ENCODE results near the gene HERPUD1. TPM values are rescaled to one million over a fixed set of nuclear protein-coding genes. Genes with fewer than 3 reads are reported as not detected.

HERPUD1 gene
- total RNA-seq, 1 experiment from 2014 or later = 28.9 TPM

GRCh38 chr16:56910654-56911539 is 21.0 kb upstream of the HERPUD1 start:
- no peak overlapping the region for H3T11ph ChIP-seq (ENCODE audit: low read length)
- H3K9ac ChIP-seq (ENCODE audit: extremely low read depth, insufficient read length, low read length) = no peak overlapping the region
- no peak overlapping the region for H4K8ac ChIP-seq (replicated peaks; ENCODE audit: insufficient read length, low read depth, low read length)
- H4K5ac ChIP-seq (ENCODE audit: insufficient read length, low read depth, low read length) = no peak overlapping the region
- Mint-ChIP-seq H3K4me1 (peaks cover 37 to 41% of the 10 kb centered on the region in 2 experiments), H3K27me3 (ENCODE audit: low read depth) (peaks cover 6% of the 10 kb centered on the region), H3K36me3 (ENCODE audit: insufficient read depth in 1 of 3, low read depth in 3 of 3) (peaks cover 0 to 3% (median 0%) of the 10 kb centered on the region in 3 experiments; a peak in 1 of 7 replicates), H3K27ac (no peak overlapping the region), H3K9me3 (peaks cover 3 to 7% of the 10 kb centered on the region in 2 experiments; a peak in 3 of 5 replicates), H3K4me3 (no peak overlapping the region)
- no peak overlapping the region for H3K23ac ChIP-seq (ENCODE audit: insufficient read length, low read depth, low read length)
- DNase-seq = no peak
- H2BK20ac ChIP-seq (ENCODE audit: low read depth, low read length, poor library complexity, severe bottlenecking) = no peak overlapping the region
- no peak overlapping the region for H3K4ac ChIP-seq (ENCODE audit: low read depth, low read length)
- no peak overlapping the region for H3K56ac ChIP-seq (ENCODE audit: insufficient read length, low read depth, low read length)
- WGBS (ENCODE audit: extremely low coverage, insufficient read length, low lambda C conversion rate) = no CpG with 5 or more reads among the region's 12 CpGs
- no peak overlapping the region for H3K18ac ChIP-seq (ENCODE audit: insufficient read length, low read depth, low read length)
- no peaks in the 10 kb centered on the region for H3K79me1 ChIP-seq (ENCODE audit: insufficient read depth, low read depth, low read length, poor library complexity, severe bottlenecking)
- H2BK120ac ChIP-seq (ENCODE audit: low read depth, low read length, poor library complexity, severe bottlenecking) = no peak overlapping the region
- H2AK5ac ChIP-seq (ENCODE audit: insufficient read length, low read length) = no peak overlapping the region
- no peak overlapping the region for H4K91ac ChIP-seq (ENCODE audit: insufficient read length, low read depth, low read length)
- H2BK12ac ChIP-seq (ENCODE audit: insufficient read length, low read depth, low read length) = no peak overlapping the region
- no peaks in the 10 kb centered on the region for H3K9me3 ChIP-seq (ENCODE audit: control insufficient read depth, low read depth, low read length)
- peaks cover 5% of the 10 kb centered on the region for H3K4me1 ChIP-seq (ENCODE audit: insufficient read depth, low read length)
- H3K79me2 ChIP-seq (ENCODE audit: insufficient read depth, low read length) = no peaks in the 10 kb centered on the region
- H3K23me2 ChIP-seq (ENCODE audit: insufficient read length, low read depth, low read length, poor library complexity, severe bottlenecking) = no peaks in the 10 kb centered on the region
- no peak overlapping the region for H2BK15ac ChIP-seq (ENCODE audit: low read depth, low read length)
- no peak overlapping the region for H2AFZ ChIP-seq (ENCODE audit: low read length)
- TF ChIP-seq, protein P1, sequence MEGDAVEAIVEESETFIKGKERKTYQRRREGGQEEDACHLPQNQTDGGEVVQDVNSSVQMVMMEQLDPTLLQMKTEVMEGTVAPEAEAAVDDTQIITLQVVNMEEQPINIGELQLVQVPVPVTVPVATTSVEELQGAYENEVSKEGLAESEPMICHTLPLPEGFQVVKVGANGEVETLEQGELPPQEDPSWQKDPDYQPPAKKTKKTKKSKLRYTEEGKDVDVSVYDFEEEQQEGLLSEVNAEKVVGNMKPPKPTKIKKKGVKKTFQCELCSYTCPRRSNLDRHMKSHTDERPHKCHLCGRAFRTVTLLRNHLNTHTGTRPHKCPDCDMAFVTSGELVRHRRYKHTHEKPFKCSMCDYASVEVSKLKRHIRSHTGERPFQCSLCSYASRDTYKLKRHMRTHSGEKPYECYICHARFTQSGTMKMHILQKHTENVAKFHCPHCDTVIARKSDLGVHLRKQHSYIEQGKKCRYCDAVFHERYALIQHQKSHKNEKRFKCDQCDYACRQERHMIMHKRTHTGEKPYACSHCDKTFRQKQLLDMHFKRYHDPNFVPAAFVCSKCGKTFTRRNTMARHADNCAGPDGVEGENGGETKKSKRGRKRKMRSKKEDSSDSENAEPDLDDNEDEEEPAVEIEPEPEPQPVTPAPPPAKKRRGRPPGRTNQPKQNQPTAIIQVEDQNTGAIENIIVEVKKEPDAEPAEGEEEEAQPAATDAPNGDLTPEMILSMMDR (conservative IDR thresholded peaks at IDR 0.05) = no peak
- no peaks in the 10 kb centered on the region for H4K20me1 ChIP-seq (ENCODE audit: control insufficient read depth, insufficient read depth, insufficient read length)
- no peak overlapping the region for H3K14ac ChIP-seq (ENCODE audit: insufficient read depth, low read length)
- H3K27ac ChIP-seq (ENCODE audit: insufficient read length, low read depth, low read length) = no peak overlapping the region
- no peak overlapping the region for H3K4me2 ChIP-seq (ENCODE audit: insufficient read depth, insufficient read length, low read length)
- H2BK5ac ChIP-seq (ENCODE audit: insufficient read length, low read length) = no peak overlapping the region
- no peaks in the 10 kb centered on the region for H3K27me3 ChIP-seq (ENCODE audit: insufficient read depth, low read length)

Measured in H9 (cell line).